Subcutaneous adipose tissue (tissue), 4 donors: Measurements from ENCODE around the gene PPP1R1B. TPM values are rescaled to one million over a fixed set of nuclear protein-coding genes. Genes with fewer than 3 reads are reported as not detected.

Experiments
- total RNA-seq, 4 donors: library from RNA; depleted of rRNA; stranded (reverse); fragments of >200 nt; gene quantifications; one replicate each; pipeline ENCODE4 v1.1.0, GENCODE V29; 2016
- TF ChIP-seq, protein P1 (sequence below): fragments of 450-650 bp; IDR thresholded peaks from one replicate; pipeline ENCODE4 v1.5.1; 2016; ENCODE audit warnings: low read depth, mild to moderate bottlenecking, control low read depth, antibody characterized with exemption, moderate library complexity

The PPP1R1B gene
- total RNA-seq, 4 donors from 2014 or later = 16.3 to 100 (median 41.4) TPM

DNA sequence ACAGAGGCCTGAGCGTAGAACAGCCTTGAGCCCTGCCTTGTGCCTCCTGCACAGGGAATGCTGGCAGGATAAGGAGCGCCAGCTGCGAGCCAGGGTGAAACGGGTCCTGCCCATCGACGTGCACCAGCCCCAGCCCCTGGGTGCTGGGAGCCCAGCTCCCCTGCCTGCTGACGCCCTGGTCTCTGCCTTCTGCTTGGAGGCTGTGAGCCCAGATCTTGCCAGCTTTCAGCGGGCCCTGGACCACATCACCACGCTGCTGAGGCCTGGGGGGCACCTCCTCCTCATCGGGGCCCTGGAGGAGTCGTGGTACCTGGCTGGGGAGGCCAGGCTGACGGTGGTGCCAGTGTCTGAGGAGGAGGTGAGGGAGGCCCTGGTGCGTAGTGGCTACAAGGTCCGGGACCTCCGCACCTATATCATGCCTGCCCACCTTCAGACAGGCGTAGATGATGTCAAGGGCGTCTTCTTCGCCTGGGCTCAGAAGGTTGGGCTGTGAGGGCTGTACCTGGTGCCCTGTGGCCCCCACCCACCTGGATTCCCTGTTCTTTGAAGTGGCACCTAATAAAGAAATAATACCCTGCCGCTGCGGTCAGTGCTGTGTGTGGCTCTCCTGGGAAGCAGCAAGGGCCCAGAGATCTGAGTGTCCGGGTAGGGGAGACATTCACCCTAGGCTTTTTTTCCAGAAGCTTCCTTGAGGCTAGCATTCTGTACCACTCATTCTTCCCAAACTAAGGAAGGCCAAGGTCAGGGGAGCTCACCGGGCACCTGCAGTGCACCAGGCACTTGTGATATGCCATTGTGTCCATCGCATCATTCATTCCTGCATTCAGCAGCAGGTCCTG lies 43.4 kb downstream of the PPP1R1B start:
- TF ChIP-seq, protein P1, sequence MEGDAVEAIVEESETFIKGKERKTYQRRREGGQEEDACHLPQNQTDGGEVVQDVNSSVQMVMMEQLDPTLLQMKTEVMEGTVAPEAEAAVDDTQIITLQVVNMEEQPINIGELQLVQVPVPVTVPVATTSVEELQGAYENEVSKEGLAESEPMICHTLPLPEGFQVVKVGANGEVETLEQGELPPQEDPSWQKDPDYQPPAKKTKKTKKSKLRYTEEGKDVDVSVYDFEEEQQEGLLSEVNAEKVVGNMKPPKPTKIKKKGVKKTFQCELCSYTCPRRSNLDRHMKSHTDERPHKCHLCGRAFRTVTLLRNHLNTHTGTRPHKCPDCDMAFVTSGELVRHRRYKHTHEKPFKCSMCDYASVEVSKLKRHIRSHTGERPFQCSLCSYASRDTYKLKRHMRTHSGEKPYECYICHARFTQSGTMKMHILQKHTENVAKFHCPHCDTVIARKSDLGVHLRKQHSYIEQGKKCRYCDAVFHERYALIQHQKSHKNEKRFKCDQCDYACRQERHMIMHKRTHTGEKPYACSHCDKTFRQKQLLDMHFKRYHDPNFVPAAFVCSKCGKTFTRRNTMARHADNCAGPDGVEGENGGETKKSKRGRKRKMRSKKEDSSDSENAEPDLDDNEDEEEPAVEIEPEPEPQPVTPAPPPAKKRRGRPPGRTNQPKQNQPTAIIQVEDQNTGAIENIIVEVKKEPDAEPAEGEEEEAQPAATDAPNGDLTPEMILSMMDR = no peak

DNA sequence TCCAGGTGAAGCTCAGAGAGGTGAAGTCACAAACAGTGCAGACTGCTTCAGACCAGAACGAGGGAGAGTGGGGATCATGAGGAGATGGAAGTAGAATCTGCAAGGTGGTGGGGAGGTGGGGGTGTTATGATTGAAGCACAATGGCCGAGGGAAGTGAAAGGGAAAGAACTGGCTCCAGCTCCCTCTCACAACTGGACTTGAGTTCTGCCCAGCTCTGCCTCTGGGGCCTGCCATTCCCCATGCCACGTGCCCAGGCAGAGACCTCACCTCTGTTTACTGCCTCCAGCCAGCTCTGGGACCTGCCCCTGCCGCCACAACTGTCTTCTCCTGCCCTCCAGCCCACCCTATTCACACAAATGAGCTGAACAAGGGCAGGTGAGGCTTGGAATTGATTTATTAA lies 44.0 kb downstream of the PPP1R1B start:
- TF ChIP-seq, protein P1 = no peak

GRCh38 chr17:39671651-39672521 lies 45.1 kb downstream of the PPP1R1B start:
- TF ChIP-seq, protein P1 = no peak

GRCh38 chr17:39672522-39673334 lies 46.0 kb downstream of the PPP1R1B start:
- TF ChIP-seq, protein P1 = no peak

GRCh38 chr17:39673335-39674081 lies 46.8 kb downstream of the PPP1R1B start:
- TF ChIP-seq, protein P1 = no peak

GRCh38 chr17:39674179-39674578 lies 47.4 kb downstream of the PPP1R1B start:
- TF ChIP-seq, protein P1 = no peak
